ENCODE data around the gene GABPB1. TPM values are rescaled to one million over a fixed set of nuclear protein-coding genes. Genes with fewer than 3 reads are reported as not detected.

Gene GABPB1
- total RNA-seq, 1 experiment from 2014 or later, result 45.0 TPM

GRCh38 chr15:50289749-50290148, 65.2 kb downstream of the GABPB1 start:
- WGBS (ENCODE audit: extremely low coverage, insufficient read length, low lambda C conversion rate), result no CpG with 5 or more reads among the region's 2 CpGs
- Histone ChIP-seq H3K23me2 (ENCODE audit: insufficient read length, low read depth, low read length, poor library complexity, severe bottlenecking) (no peaks in the 10 kb centered on the region), H4K8ac (replicated peaks; ENCODE audit: insufficient read length, low read depth, low read length) (no peak overlapping the region), H3K23ac (ENCODE audit: insufficient read length, low read depth, low read length) (no peak overlapping the region), H3K4me2 (ENCODE audit: insufficient read depth, insufficient read length, low read length) (no peak overlapping the region), H3K9ac (ENCODE audit: extremely low read depth, insufficient read length, low read length) (no peak overlapping the region), H3K9me3 (ENCODE audit: control insufficient read depth, low read depth, low read length) (no peaks in the 10 kb centered on the region), H3K27ac (ENCODE audit: insufficient read length, low read depth, low read length) (no peak overlapping the region), H2BK12ac (ENCODE audit: insufficient read length, low read depth, low read length) (no peak overlapping the region), H3K4me1 (ENCODE audit: insufficient read depth, low read length) (no peaks in the 10 kb centered on the region), H2BK5ac (ENCODE audit: insufficient read length, low read length) (no peak overlapping the region), H2BK120ac (ENCODE audit: low read depth, low read length, poor library complexity, severe bottlenecking) (no peak overlapping the region), H3K79me1 (ENCODE audit: insufficient read depth, low read depth, low read length, poor library complexity, severe bottlenecking) (no peaks in the 10 kb centered on the region), H2AFZ (ENCODE audit: low read length) (no peak overlapping the region), H2BK15ac (ENCODE audit: low read depth, low read length) (no peak overlapping the region), H4K5ac (ENCODE audit: insufficient read length, low read depth, low read length) (no peak overlapping the region), H3K56ac (ENCODE audit: insufficient read length, low read depth, low read length) (no peak overlapping the region), H3K14ac (ENCODE audit: insufficient read depth, low read length) (no peak overlapping the region), H3K18ac (ENCODE audit: insufficient read length, low read depth, low read length) (no peak overlapping the region), H3K79me2 (ENCODE audit: insufficient read depth, low read length) (no peaks in the 10 kb centered on the region), H2BK20ac (ENCODE audit: low read depth, low read length, poor library complexity, severe bottlenecking) (no peak overlapping the region), H4K20me1 (ENCODE audit: control insufficient read depth, insufficient read depth, insufficient read length) (no peaks in the 10 kb centered on the region), H3K4ac (ENCODE audit: low read depth, low read length) (no peak overlapping the region), H4K91ac (ENCODE audit: insufficient read length, low read depth, low read length) (no peak overlapping the region), H2AK5ac (ENCODE audit: insufficient read length, low read length) (no peak overlapping the region), H3T11ph (ENCODE audit: low read length) (no peak overlapping the region), H3K27me3 (ENCODE audit: insufficient read depth, low read length) (no peaks in the 10 kb centered on the region)
- Mint-ChIP-seq H3K9me3 (no peaks in the 10 kb centered on the region), H3K27ac (no peak overlapping the region), H3K4me3 (no peak overlapping the region), H3K4me1 (no peaks in the 10 kb centered on the region), H3K27me3 (ENCODE audit: low read depth) (no peaks in the 10 kb centered on the region), H3K36me3 (ENCODE audit: insufficient read depth in 1 of 3, low read depth in 3 of 3) (peaks cover 10 to 49% (median 21%) of the 10 kb centered on the region in 3 experiments; a peak in 6 of 7 replicates)
- TF ChIP-seq CTCF (conservative IDR thresholded peaks at IDR 0.05), result no peak
- no peak for DNase-seq
